HG03520 (cell line): ENCODE results near the gene PARVB.
"Not testable (repeated sequence)": the region's sequence is repeated elsewhere in the genome, so short reads cannot be mapped to it uniquely, and the experiment has no call there.

Source experiments
- ATAC-seq: cut with Tn5 transposase; IDR thresholded peaks from one replicate; pipeline ENCODE4 v1.9.1; 2021; ENCODE audit warnings: mild to moderate bottlenecking, moderate library complexity; ENCODE audit not compliant: unreplicated experiment

PARVB gene

DNA sequence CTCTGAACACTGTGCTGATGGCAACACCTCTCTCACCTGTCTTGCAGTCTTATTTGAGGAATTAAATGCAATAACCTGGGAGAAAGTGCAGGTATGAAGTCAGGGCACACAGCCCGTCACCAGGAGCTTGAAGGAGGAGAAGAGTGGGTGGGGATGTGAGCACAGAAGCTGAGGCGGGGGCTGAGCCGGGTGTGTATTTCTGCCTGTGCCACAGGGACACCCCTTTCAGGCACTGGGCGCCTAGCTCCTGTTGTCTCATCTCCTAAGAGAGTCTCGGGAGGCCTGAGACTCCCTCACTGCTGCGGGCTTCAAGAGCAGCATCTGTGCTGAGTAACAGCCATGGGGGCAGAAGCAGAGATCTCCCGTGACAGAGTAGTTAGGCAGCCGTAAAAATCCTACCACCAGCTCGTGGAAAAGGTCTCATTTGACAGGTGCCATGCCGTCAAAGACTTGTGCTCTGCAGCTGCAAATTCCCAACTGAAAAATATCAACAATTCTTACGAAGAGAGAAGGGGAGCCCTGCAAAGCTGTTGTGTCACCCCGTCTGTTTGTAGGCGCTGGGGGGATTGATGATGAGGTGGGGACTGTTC is 26.8 kb downstream of the PARVB start:
- no peak for ATAC-seq

DNA sequence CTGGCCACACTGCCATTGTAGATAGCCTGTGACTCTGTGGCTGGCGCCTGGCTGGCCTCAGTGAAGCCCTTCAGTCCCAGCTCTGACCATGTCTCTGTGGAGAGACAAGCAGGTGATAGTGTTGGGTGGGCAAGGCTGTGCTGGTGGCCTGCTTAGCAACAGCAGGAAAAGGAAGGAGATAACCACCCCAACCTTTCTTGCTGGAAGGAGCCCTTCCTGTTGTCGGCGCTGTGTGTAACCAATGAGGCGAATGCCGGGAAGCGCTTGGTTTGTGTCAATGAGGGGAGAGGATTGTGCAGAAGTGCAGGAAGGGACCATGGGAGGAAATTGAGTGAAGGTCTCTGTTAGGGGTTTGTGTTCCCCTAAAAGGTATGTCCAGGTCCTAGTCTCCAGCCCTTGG is 27.3 kb downstream of the PARVB start:
- ATAC-seq = no peak

DNA sequence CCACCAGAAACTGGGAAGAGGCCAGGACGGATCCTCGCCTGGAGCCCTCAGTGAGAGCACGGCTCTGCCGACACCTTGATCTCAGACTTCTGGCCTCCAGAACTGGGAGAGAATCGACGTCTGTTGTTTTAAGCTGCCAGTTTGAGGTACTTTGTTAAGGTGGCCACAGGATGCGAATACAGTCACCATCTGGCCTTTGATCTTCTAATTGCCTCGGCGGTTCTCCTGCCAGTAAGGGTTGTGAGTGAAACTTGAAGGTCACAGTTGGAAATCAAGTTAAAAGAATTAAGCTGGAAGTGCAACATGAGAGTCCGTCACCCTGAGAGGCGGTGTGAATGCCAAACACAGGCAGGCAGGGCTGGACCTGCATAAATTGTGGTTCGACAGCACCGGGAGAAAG is 27.9 kb downstream of the PARVB start:
- no peak for ATAC-seq

DNA sequence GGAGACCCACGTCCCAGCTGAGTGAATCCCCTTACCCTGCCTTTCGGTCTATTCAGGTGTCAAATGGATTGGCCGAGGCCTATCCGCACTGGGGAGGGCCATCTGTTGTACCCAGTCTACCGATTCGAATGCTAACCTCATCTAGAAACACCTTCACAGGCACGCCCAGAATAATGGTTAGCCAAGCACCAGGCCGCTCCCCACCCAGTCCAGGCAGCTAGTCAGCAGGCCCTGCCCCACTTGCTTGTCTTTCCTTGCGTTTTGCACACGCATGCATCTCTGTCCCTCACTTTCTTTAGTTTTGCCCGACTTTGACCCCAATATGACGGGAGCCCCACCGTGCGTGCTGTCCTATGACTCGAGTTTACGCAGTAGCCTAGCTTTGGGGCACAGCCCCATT is 31.7 kb downstream of the PARVB start:
- no peak for ATAC-seq

DNA sequence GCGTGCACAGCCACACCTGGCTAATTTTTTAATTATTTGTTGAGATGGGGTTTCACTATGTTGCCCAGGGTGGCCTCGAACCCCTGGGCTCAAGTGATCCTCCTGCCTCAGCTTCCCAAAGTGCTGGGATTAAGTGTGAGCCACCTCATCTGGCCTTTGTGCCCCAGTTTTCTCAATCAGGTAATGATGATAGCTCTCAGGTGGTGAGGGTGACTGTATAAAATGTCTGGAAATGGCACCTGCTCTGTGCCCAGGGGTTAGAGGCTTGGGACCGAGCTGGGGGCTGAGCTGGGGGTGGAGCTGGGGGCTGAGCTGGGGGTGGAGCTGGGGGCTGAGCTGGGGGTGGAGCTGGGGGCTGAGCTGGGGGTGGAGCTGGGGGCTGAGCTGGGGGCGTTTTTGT is 32.5 kb downstream of the PARVB start:
- ATAC-seq = not testable (repeated sequence)

DNA sequence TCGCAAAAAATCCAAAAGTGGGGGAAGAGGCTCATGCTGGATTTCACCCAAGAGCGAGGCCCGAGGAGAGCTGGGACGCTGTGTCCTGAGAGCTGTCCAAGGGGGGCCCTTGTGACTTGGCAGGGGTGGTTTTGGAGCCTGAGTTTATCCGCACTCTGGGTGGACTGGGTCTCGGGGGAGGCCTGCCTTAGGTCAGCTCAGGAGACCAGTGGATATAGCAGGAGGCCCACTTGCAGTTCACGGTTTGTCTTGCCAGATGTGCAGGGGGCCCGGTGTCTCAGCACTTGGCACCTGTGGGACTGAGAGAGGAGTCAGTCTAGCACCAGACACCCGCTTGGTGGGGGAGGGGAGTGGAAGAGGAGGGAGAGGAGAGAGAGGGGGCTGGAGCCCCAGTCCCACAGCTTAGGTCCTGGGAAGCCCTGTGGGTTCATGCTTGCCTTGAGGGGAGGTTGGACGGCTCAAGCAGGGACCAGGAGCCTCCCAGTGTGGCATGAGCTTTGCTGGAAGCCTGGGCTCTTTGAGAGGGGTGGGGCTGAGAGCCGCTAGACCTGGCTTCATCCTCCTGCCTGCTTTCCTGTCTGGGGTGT is 33.4 kb downstream of the PARVB start:
- no peak for ATAC-seq

DNA sequence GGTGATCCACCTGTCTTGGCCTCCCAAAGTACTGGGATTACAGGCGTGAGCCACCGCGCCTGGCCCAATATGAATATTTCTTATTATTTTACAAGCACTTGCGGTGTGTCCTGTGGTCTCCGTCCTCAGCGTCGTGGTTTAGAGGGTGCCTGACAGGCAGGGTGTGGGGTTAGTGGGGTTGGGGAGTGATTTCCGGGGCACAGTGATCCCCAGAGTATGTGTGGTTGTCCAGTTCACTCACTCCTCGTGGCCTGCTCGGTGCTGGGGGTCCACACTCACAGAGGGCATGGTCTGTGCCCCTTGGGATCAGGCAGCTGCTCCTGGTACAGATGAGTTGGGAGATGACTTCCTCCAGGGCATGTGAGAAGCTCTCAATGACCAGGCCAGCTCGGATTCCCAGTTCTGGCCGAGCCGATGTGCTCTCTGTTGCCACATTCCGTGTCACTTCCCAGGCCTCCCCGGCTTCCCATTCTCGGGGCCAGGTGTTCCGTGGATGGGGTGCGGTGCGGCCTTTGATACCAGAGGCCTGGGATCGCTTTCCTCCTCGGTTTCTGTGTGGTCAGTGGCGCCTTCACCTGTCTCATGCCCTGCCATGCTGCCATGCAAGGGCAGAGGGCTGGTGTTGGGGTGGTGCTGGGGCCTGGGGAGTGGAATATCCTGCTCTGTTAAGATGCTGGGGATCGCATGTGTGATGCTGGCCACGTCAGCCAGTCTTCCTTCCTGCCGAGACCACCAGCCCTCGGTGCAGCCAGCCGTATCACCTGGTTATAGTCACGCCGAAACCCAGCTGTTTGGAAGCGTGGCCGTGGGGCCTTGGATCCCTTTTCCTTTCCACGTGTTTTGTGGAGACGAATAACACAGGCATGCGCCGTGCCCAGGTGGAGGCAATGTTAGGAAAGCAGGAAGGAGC is 39.6 kb downstream of the PARVB start:
- no peak for ATAC-seq

DNA sequence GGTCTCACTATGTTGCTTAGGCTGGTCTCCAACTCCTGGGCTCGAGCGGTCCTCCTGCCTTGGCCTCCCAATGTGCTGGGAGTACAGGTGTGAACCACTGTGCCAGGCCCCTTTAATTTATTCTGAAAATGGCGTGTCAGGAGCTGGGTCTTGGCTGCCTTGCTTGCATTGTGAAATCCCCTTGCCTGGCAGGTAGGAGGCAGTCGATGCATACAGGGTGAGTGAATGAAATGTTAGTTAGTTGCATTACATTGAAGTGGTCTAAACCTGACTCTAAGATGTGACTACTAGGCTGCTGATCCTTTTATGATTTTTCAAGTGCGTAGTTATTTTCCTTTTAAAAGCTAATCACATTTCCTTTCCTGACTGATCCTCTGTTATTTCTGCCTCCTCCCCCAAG is 42.9 kb downstream of the PARVB start:
- ATAC-seq = no peak

DNA sequence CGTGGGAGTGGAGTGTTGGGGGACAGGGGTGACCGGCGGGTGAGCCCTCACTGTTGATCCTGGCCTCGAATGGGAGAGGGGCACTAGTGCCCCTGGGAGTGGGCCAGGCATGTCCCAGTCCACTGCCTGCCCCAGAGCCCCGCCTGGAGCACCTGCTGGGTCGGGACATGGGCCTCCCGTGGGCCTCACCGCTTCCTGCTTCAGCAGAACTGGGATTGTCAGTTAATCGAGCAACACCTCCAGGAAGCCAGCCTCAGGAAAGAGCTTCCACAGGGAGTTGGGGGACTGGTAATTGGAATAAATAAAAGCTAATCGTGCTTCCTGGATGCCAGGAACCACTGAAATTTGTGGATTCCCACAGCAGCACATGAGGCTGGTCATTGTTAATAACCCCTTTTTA is 43.8 kb downstream of the PARVB start:
- no peak for ATAC-seq

DNA sequence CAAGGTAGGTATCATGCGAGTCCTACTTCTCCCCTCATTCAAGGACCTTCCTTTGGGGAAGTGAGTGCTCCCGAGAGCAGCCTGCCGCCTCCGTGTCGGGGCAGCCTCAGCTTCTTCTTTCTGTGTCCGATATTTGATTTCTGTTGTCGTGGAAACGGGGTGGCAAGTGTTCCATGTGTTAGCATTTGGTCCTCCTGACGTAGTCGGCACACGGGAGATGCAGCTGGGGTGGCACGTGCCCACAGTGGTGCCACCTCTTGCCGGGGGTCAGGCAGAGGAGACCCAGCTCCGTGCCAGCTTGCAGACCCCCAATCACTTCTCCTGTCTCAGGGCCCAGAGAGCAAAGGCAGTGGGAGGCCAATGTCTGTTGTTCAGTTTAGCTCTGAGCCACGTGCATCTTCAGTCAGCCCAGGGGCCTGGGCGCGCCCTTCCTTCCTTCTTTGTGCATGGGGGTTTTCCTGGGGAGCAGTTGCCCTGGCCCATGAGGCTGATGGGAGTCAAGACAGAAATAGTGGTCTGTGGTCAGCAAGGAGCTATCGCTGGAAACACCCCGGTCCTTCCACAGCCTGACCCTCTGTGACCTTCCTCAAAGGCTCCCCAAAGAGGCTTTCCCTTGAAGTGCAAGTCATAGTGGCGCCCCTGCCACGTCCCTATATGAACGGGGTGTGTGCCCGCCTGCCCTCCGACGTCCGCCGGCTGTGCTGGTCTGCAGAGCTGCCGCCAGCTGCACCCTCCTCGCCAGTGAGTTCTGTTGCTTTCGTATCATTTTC is 44.5 kb downstream of the PARVB start:
- ATAC-seq = no peak

DNA sequence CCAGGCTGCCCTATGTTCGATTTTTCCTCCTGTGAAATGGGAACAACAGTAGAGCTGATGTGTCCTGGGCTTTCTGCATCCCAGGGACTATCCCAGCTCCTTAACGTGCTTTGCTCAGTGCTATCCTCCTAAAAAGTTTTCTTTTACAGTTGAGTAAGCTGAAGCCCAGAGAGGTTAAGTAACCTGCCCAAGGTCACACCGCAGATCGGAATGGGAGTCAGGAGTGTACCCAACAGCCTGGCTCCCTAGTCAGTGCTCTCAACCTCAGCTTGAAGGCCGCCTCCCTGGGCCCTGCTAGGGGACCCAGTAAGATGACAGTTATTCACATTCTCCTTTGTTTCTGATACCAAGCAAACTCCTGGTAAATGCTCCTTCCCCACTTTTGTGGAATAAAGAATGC is 45.9 kb downstream of the PARVB start:
- ATAC-seq = no peak

DNA sequence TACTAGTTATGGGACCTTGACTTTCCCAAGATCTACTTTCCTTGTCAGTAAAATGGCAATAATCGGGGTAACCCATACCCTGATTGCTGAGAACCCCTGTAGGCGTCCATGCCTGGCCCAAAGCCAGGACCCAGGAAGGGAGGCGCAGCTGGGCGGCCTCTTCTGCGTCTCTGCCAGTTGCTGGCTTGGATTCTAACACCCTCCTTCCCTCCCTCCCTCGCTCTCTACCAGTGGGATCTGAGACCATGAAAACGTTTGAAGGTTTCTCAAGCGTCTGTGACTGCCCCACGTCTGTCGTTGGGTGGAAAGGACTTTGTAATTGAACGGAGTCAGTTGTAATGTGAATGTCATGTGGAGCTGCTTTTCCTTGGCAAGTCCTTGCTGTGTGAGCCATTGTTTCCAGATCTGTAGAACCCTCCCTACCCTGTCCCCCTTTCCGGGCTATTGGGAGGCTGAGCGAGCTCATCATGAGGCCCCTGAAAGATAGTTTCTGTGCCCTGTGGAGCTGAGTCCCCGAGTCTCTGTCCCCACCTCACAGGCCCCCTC is 47.8 kb downstream of the PARVB start:
- ATAC-seq = no peak

DNA sequence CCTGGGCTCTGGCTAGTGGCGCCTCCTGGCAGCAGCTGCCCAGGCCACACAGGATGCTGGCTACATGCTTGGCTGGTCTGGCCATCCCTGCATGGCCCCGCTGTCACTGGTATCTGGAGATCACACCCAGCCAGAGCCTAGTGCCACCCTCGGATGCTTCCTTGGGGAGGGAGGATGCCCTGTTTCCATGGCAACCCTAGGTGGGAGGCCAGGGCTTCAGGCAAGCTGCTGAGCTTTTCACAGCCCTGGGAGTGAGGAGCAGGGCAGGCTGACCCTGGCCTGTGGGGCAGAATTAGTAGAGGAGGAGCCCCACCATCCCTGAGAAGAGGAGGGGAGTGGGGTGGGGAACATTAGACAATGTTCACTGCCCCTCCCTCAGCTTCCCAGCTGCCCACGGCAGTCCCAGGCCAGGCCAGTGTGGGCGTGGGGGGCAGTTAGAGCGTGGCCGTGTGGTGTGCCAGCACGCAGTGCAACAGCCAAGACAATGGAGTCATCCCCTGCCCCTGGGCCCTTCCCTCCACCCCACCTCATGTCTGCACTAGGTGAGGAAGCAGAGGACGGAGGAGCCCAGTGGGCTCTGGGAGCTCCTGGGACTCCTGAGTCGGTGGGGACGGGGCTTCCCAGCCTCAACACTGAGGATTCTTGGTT is 50.4 kb downstream of the PARVB start:
- ATAC-seq = no peak

DNA sequence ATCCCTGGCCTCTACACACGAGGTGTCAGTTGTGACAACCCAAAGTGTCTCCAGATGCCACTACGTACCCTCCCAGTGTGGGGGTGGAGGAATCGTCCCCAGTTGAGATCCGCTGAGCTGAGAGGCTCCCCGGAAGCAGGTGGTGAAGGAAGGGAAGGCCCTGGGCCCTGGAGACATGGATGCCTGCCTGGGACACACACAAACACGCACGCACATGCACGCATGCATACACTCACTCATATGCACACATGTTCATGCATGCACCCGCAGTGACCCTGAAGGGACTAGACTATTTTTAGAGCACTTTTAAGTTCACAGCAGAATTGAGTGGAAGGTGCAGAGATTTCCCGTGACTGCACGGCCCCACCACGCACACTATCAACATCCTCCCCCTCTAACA is 50.9 kb downstream of the PARVB start:
- ATAC-seq = no peak

DNA sequence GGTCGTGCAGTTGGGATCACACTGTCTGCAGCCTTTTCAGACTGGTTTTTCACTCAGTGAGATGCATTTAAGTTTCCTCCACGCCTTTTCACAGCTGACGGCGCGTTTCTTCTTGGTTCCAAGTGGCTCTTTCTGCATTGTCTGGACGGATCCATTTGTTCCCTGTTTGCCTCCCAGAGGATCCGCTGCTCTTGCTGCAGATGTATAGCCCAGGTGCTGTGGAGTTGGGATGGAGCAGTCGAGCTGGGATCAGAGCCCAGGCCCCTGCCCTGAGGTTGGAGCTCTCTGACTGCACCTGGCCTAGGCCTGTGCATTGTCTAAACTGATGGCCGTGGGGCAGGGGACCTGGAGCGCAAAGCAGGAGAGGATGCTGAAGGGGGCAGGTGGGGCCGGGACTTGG is 51.6 kb downstream of the PARVB start:
- no peak for ATAC-seq

DNA sequence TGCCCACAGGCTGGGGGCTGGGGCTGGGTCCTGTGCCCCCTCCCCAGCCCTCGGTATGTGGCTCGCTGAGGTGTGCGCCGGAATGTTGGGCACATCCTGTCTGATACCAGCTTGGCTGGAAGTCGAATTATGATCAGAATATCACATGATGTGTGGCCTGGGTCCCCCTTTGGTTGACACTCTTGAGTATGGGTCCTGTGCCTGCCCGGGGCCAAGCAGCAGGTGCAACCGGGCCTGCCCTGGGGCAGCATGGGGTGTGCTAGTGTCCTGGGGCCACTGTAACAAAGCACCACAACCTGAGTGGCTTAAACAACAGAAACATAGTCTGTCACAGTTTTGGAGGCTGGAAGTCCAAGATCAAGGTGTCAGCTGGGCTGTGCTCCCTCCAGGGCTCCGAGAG is 52.7 kb downstream of the PARVB start:
- no peak for ATAC-seq

DNA sequence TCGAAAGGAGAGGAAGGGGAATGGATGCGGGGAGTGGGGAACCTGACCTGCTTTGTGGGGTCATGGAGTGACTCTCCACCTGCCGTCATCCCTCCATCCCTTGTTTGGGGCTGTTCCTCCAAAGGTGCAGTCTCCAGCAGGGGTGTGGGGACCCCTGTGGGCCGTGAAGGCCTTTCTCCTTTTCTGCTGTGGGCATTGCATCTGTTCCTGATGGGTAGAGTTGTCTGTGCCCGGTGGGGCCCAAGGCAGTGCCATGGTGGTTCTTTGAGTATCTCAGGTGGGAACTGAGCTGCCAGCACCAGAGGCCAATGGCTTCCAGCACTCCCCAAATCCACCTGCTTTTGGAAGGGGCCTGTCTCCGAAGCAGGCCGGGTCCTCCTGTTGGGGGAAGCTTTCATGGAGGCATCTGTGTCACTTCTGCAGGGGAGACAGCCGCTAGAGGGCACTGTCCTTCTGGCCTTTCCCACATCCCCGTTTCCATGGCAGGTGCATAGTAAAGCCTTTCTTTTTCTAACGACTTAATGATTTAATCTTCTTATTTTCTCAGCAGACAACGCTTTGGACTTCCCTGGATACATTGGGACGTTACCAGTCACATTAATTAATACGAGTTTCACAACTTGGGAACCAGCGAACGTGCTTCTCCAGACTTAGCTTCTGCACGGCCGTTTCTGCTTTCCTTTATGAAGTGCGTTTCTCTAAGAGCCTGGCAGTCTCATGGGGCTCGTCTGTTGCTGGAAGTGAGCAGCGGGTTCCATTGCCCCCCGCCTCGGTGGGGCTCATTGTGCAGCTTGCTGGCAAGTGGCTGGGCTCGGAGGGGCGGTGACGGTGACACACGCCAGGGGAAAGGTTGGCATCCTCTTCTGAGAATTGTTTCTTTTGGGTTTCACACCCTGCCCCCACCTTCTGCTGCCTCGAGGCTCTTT is 57.1 kb downstream of the PARVB start:
- ATAC-seq = no peak

DNA sequence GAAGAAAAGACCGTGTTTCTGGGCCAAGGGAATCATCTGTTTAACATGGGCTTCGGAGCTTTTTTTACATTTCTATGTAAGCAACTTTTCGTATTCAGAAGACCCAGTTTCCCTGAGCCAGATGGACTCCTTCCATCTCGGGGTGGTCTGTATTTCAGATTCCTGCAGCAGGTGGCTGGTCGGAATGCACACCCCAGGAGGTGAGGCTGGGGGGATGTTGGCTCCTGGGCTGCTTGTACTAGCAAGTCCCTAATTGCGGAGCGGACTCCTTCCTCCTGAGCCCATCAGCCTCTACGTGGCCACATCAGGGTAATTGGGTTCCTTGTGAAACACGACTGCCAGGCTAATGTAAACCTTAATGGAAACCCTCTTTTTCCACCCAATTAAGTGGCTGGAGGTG is 58.7 kb downstream of the PARVB start:
- ATAC-seq = no peak

DNA sequence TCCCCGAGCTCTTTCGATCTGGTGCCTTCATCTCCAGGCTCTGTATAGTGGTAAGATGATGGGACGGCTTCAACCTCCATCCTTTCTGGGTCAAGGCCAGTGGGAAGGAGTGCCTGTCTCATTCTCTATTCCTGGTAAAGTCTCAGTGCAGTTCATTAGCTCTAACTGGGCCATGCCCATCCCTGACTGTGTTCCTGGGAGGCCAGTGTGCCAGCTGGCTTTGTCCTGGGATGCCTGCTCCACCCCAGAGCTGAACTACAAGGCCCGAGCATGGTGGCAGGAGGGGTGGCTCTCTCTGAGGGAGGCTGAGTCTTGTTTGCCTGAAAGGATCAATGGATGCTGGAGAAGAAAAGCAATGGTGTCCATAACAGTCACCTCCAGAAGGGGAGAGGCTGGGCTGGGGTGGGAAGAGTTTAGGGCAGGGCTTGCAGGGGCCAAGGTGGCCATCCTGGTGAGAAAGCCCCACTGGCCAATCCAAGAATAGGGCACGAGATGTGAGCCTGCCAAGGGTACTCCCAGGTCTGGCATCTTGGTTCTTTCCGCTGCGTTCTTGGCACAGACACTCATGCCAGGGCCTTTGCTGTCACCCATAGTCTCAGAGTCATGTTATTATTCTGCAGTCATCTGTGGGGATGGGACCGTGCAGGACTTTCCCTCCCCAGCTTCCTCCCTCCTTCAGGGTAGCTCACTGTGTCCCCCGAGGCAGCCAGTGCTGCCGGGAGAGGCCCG is 60.1 kb downstream of the PARVB start:
- ATAC-seq = no peak
